ENCODE data around the gene ZMYND8.

- TF ChIP-seq GATA2 (IDR thresholded peaks at IDR 0.05; ENCODE audit: low read depth, low read length) (no peak), GATA3 (IDR thresholded peaks at IDR 0.05; ENCODE audit: low read depth, low read length) (no peak)
Observed at GRCh38 chr20:47189060-47189459, 167.4 kb downstream of the ZMYND8 start.

Measured in SH-SY5Y (cell line).